EH (cell line): ENCODE measurements around the gene SMAD3.

Source experiments
- DNase-seq: peaks from one replicate; pipeline ENCODE4 v3.0.0-alpha.2; 2015; ENCODE audit warnings: low read depth

The SMAD3 gene

GRCh38 chr15:67036775-67037555, 28.4 kb upstream of the SMAD3 start:
- DNase-seq, result no peak

DNA sequence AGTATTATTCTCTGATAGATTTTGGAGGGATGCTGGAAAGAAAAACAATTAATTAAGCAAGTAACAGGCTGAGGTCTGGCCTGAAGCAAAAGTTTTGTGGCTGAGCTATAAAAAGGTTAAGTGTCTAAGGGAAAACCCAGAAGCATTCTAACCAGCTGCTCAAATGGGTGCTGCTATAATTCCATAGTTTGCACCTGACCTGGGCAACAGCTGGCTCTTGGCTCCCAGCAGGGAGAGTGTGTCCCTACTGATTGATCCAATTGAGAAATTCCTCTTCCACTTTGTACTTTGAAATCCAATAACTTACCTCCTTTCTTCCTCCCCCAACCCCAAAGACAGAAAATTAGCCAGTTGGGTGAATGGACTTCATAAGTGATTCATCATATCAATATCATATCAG, 27.7 kb upstream of the SMAD3 start:
- DNase-seq, result no peak

DNA sequence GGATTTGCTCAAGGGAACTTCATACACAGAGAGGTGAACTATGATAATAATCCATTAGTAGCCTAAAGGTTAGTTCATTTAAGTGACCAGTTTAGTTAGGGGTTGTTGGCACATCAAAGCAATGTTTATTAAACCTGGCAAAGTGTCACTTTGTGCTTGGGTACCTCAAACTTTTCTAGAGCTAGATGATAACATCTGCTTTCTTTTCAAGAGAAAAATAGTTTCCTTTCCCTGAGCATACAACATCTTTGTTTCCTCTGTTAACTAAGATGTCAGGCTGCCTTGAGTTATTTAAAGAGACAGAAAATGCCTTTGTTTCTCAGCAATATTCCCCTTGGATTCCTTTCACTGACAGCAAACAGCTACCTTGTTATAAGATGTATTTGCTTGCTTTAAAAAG, 26.7 kb upstream of the SMAD3 start:
- DNase-seq, result no peak

- DNase-seq, result no peak
Measured at GRCh38 chr15:67039384-67040075, 25.9 kb upstream of the SMAD3 start.

DNA sequence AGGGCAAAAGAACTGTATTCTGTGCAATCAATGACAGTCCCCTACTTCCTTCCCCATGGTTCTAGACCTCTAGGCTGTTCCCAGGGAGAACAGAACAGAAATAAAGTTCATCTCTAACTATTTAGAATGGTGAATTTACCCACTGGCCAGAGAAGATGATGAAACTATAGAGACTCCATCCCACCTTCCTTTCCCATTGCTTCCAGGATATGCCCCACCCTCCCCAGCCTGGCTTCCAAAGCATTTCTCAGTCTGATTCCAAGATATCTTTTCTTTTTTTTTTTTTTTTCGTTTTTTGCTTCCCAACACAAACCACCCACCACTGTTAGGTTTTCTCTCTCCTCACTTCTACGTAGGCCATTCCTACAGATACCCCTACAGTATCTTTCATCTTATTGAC, 25.1 kb upstream of the SMAD3 start:
- no peak for DNase-seq

DNA sequence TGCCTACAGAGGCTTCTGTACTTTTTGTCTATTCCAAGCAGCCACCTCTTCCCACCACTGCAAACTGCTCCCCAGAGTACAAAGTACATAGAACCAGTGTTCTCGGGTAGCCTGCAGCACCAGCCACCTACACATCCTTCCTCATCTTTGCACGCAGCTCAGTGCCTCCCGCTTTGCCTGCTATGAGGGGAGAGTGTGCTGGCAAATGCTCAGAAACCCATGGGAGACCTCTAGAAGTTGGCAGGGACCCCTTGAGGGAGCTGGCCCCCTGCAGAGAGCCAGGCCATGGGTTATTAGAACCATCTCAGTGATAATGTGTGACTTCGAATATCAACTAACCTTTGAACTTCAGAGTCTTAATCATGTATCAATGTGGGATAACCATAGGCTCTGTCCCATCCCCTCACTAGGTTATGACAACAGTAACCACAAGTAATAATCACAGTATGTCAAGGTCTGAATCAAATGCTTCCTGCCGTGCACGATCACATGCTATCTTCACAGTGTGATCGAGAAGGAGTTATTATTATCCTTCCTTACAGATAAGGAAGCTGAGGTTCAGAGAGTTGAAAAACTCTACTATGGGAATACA, 22.8 kb upstream of the SMAD3 start:
- DNase-seq, result no peak

GRCh38 chr15:67043939-67044771, 21.2 kb upstream of the SMAD3 start:
- DNase-seq, result peak; percentile 98

DNA sequence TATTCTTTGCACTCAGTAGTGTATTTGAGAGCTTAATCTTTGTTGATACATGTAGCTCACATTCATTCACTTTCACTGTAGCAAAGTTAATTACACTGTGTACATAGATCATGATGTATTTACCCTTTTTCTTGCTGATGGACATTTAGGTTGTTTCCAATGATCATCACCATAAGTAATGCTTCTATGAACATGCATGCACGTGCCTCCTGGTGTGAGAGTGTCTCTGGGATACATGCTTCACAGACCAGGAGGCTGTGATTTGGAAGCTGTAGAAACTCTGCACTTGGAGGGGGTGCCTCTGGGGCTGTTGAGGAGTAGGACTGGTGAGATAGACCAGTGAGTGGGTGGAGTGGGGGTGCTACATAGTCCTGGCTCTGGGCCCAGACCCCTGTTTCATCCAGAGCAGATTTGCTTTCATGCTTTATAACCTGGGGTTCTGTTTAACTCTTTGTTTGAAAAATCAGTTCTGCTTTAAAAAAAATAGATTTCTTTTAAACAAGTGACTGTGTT, 18.2 kb upstream of the SMAD3 start:
- DNase-seq, result no peak

- DNase-seq, result peak; percentile 96
Measured at GRCh38 chr15:67048281-67049279, 16.8 kb upstream of the SMAD3 start.

GRCh38 chr15:67049351-67050044, 15.9 kb upstream of the SMAD3 start:
- DNase-seq, result peak; percentile 98

DNA sequence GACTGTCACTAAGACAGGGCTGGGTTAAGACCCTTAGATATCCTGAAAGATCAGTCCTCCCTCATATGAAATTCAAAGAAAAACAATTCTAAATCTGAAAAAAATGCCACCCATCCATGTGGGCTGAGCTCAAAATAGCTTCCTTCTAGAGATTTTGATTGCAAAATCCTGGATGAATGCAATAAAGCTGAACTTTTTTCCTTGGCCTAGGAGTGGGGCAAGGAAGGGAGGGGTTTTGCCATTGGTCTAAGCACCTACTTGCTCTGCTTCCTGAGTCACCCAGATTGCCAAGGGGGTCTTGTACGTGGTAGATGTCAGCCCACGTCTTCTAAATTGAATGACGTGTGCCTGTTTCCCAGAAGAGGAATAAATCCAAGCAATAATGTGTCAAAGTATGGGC, 15.3 kb upstream of the SMAD3 start:
- no peak for DNase-seq

DNA sequence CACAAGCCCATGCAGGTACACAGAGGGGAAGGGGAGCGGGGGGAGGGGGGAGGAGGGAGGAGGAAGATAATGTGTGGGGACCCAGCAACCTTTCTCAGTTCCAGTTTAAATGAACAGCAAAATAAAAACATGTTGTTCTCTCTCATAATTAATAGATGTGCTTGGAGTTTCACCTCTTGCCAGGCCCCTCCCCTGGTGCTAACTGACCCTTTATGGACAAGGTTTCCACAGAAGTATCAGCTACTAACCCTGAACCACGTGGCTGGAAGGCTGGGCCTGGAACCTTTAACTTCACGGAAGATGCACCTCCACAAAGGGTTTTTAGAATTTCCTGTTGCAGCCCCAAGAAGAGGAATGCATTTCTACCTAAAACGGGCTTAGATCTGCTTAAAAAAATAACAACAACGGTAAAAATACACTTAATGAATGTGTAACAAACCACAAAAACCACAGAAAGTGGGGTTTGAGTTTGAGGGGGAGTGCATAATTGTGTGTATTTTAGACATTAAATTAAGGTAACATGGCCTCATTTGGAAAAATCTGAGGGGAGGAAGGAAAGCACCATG, 14.8 kb upstream of the SMAD3 start:
- no peak for DNase-seq

DNA sequence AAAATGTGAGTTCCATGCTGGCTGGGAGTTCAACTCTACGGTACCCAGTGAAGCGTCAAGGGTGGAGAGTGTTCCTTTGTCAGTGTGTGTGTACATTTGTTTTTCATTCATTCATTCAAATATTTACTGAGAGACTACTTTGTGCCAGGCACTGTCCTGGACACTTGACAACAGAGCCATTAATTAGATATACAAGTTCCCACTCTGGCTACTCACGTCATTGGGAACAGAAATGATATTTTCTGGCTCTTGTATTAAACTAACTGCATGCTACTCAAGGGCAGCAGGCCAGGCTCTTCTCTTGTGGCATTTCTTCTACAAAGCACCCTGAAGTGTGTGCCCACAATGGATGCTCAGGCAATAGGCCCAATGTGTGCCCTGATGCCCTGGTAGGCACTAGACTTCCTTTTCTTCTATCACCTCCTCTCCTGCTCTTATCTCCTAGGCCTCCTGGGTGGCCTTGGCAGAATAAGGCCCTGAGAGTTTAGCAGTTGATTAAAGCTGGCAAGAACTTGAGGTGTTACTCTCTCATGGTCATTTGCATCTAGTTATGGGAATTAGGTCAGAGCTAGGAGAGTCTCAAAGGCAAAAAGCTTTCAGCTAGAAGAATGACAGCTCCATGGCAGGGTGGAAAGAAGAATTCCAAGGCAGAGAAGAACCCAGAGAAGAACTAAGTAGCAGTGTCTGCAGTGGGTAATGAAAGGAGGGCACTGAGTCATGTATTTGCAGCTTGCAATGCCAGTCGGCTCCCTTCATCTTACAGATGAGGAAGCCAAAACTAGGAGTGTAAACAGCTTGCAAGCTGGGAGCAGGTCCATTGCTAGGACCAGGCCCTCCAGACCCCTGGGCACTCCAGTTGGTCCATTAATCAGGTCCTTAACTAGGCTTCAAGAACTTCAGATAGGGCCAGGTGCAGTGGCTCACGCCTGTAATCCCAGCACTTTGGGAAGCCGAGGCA, 14.0 kb upstream of the SMAD3 start:
- DNase-seq, result no peak

- no peak for DNase-seq
Measured at GRCh38 chr15:67054676-67055075, 10.7 kb upstream of the SMAD3 start.

GRCh38 chr15:67059127-67059553, 6.3 kb upstream of the SMAD3 start:
- DNase-seq, result no peak

DNA sequence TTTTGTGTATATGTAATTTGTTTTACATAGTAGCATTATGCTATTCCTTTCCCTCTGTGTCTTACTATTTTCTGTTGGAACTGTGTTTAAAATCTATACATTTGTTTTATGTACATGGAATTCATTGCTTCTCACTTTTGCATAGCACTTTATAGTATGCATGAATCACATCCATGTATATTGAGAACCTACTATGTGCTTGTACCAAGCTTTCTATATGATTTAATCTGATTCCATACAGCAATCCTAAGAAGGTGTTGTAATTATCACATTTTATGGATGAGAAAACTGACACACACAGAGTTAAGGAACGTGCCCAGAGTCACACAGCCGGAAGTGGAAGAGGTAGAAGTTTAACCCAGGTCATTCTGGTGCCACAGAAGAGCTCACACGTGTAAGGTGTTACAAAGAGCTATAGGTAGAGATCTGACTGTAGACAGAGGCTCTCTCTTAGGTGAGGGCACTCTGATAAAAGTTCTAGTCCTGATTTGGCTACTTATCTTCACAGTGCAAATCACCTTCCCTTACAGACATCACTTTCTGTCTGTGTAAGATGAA, 3.5 kb upstream of the SMAD3 start:
- no peak for DNase-seq

GRCh38 chr15:67062369-67062985, 2.9 kb upstream of the SMAD3 start:
- DNase-seq, result no peak
